HepG2 (cell line): ENCODE measurements around the gene ATG16L2. TPM values are rescaled to one million over a fixed set of nuclear protein-coding genes. Genes with fewer than 3 reads are reported as not detected.
A peak's percentile ranks its signal among the peaks of the same experiment; 100 is the strongest.

ENCODE experiments used
- FOXJ3 ChIP-seq: sonication (generic); formaldehyde crosslinking; IDR thresholded peaks from 2 replicates; pipeline ENCODE4 v1.4.0; 2020; ENCODE audit warnings: missing genetic modification reagents, mild to moderate bottlenecking, borderline replicate concordance
- HES4 ChIP-seq: sonication (generic); formaldehyde crosslinking; IDR thresholded peaks from 2 replicates; pipeline ENCODE4 v1.9.0; 2021; ENCODE audit warnings: mild to moderate bottlenecking, missing genetic modification reagents, borderline replicate concordance
- HMG20A ChIP-seq: IDR thresholded peaks from 2 replicates; pipeline ENCODE4 v1.6.1; 2016; ENCODE audit warnings: borderline replicate concordance
- MED8 ChIP-seq: sonication (generic); formaldehyde crosslinking; IDR thresholded peaks from 2 replicates; pipeline ENCODE4 v1.8.1; 2023; ENCODE audit warnings: mild to moderate bottlenecking, missing genetic modification reagents; ENCODE audit not compliant: insufficient replicate concordance
- NFYB ChIP-seq: sonication (generic); formaldehyde crosslinking; IDR thresholded peaks from 2 replicates; pipeline ENCODE4 v1.4.0; 2020; ENCODE audit warnings: missing genetic modification reagents
- PHF8 ChIP-seq: sonication (generic); formaldehyde crosslinking; IDR thresholded peaks from 2 replicates; pipeline ENCODE4 v1.5.0; 2020; ENCODE audit warnings: missing genetic modification reagents
- TAF1 ChIP-seq: sonication (generic); formaldehyde crosslinking; IDR thresholded peaks from 2 replicates; pipeline ENCODE4 v1.4.0; 2020; ENCODE audit warnings: missing genetic modification reagents
- ZNF207 ChIP-seq: fragments of 450-650 bp; IDR thresholded peaks from 2 replicates; pipeline ENCODE4 v1.6.1; 2016; ENCODE audit warnings: antibody characterized with exemption, borderline replicate concordance
- ZNF234 ChIP-seq: sonication (generic); formaldehyde crosslinking; conservative IDR thresholded peaks from 2 replicates; pipeline ENCODE4 v1.5.1; 2020; ENCODE audit warnings: mild to moderate bottlenecking, missing genetic modification reagents
- ZNF432 ChIP-seq: sonication (generic); formaldehyde crosslinking; IDR thresholded peaks from 2 replicates; pipeline ENCODE4 v1.5.0; 2020; ENCODE audit warnings: missing genetic modification reagents, mild to moderate bottlenecking, borderline replicate concordance
- ZNF747 ChIP-seq: sonication (generic); formaldehyde crosslinking; IDR thresholded peaks from 2 replicates; pipeline ENCODE4 v1.8.1; 2023; ENCODE audit warnings: missing genetic modification reagents, mild to moderate bottlenecking, borderline replicate concordance
- polyA plus RNA-seq, 8 experiments: library from polyadenylated mRNA; depleted of rRNA in 3 of 8; stranded (reverse) in 7 of 8; unstranded in 1 of 8; fragments of >200 nt; fragmentation: Illumina TruSeq in 4 of 8; extraction: Trizol in 4 of 8; gene quantifications; 2 replicates each; pipeline versions ENCODE4 v1.2.1 to v1.2.3, GENCODE V29; 2011 to 2016; ENCODE audit warnings: low read depth in 4 of 8, missing spikeins in 1 of 8, mixed read lengths in 1 of 8; ENCODE audit not compliant: insufficient read depth in 1 of 8
- total RNA-seq, 5 experiments: library from RNA; depleted of rRNA; stranded (reverse); fragments of >200 nt; fragmentation: Illumina TruSeq; extraction: Trizol; gene quantifications; 2 replicates each; pipeline ENCODE4 v1.2.3, GENCODE V29; 2016; ENCODE audit warnings: low read depth in 1 of 5
- TF ChIP-seq, protein P1 (sequence below): sonication (generic); formaldehyde crosslinking; IDR thresholded peaks from 2 replicates; pipeline ENCODE4 v1.5.1; 2020; ENCODE audit warnings: missing genetic modification reagents, mild to moderate bottlenecking, borderline replicate concordance
- TF ChIP-seq, protein P2 (sequence below): sonication (generic); formaldehyde crosslinking; IDR thresholded peaks from 2 replicates; pipeline ENCODE4 v1.8.0; 2022; ENCODE audit warnings: mild to moderate bottlenecking, missing genetic modification reagents
- TF ChIP-seq, protein P3 (sequence below): IDR thresholded peaks from 2 replicates; pipeline ENCODE4 v1.6.1; 2016; ENCODE audit warnings: low read depth, control low read depth
- TF ChIP-seq, protein P4 (sequence below): sonication (generic); formaldehyde crosslinking; IDR thresholded peaks from 2 replicates; pipeline ENCODE4 v1.4.0; 2020; ENCODE audit warnings: mild to moderate bottlenecking, missing genetic modification reagents
- TF ChIP-seq, protein P5 (sequence below): sonication (generic); formaldehyde crosslinking; IDR thresholded peaks from 2 replicates; pipeline ENCODE4 v1.8.0; 2022; ENCODE audit warnings: mild to moderate bottlenecking, missing genetic modification reagents, moderate library complexity
- TF ChIP-seq, protein P6 (sequence below): sonication (generic); formaldehyde crosslinking; IDR thresholded peaks from 2 replicates; pipeline ENCODE4 v1.5.0; 2020; ENCODE audit warnings: mild to moderate bottlenecking, missing genetic modification reagents

The ATG16L2 gene
- total and polyA plus RNA-seq, 2 of the 13 experiments (the other 11 are each of a cell fraction or from before 2014, with no cell fraction given) = 6.2 to 14.8 TPM

DNA sequence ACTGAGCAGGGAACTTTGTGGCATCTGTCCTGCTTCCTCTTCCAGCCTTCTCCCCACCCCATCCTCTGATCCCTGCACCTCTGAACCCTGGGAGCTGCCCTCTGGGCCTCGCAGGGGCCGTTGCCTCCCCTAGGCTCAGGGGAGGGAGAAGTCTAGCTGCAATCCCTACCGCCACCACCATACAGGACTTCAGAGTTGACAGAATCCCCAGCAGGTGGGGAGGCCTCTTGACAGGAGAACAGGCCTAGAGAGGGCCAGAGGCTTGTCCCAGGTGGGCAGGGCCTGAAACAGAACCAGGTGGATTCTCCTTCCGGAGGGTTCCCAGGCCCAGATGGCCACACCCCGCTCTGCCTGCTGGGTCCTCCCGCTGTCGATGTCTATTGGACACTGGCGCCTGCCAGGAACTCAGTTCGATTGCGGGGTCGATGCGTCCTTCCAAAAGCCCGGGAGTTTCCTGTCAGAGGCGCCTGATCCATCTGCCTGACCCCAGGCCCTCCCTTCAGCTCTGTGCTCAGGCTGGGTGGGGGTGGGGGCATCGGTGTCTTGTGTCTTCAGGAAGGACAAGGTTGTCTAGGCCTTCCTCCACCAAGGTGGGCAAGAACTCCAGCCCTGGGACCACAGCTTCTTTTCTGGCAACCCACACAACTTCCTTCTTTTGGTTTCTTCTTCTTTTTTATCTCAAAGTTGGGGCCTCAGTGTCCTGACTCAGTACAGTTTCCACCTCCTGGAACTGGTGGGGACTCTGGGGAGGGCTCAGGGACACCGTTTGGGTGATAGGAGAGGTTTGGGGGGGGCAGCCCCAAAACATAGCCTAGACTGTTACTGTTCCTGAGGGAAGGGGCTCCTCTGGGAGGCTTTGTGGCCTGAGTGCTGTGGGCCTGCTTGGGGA lies 26.8 kb upstream of the ATG16L2 start (continued):
- TF ChIP-seq, protein P1, sequence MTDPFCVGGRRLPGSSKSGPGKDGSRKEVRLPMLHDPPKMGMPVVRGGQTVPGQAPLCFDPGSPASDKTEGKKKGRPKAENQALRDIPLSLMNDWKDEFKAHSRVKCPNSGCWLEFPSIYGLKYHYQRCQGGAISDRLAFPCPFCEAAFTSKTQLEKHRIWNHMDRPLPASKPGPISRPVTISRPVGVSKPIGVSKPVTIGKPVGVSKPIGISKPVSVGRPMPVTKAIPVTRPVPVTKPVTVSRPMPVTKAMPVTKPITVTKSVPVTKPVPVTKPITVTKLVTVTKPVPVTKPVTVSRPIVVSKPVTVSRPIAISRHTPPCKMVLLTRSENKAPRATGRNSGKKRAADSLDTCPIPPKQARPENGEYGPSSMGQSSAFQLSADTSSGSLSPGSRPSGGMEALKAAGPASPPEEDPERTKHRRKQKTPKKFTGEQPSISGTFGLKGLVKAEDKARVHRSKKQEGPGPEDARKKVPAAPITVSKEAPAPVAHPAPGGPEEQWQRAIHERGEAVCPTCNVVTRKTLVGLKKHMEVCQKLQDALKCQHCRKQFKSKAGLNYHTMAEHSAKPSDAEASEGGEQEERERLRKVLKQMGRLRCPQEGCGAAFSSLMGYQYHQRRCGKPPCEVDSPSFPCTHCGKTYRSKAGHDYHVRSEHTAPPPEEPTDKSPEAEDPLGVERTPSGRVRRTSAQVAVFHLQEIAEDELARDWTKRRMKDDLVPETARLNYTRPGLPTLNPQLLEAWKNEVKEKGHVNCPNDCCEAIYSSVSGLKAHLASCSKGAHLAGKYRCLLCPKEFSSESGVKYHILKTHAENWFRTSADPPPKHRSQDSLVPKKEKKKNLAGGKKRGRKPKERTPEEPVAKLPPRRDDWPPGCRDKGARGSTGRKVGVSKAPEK (CRISPR knock-in tag) = no peak
- TF ChIP-seq FOXJ3 (CRISPR knock-in tag) = no peak
- TF ChIP-seq ZNF207 = no peak
- TF ChIP-seq PHF8 = peak; percentile 59
- 0 out of 2 replicates have a peak, but pooled peaks have one; percentile 27 for TF ChIP-seq HES4
- peak; percentile 78 for TF ChIP-seq NFYB
- TF ChIP-seq, protein P2, sequence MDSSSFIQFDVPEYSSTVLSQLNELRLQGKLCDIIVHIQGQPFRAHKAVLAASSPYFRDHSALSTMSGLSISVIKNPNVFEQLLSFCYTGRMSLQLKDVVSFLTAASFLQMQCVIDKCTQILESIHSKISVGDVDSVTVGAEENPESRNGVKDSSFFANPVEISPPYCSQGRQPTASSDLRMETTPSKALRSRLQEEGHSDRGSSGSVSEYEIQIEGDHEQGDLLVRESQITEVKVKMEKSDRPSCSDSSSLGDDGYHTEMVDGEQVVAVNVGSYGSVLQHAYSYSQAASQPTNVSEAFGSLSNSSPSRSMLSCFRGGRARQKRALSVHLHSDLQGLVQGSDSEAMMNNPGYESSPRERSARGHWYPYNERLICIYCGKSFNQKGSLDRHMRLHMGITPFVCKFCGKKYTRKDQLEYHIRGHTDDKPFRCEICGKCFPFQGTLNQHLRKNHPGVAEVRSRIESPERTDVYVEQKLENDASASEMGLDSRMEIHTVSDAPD (CRISPR knock-in tag) = 0 out of 2 replicates have a peak, but pooled peaks have one; percentile 8
- TF ChIP-seq ZNF234 = no peak
- TF ChIP-seq ZNF432 (CRISPR knock-in tag) = no peak
- TF ChIP-seq, protein P3, sequence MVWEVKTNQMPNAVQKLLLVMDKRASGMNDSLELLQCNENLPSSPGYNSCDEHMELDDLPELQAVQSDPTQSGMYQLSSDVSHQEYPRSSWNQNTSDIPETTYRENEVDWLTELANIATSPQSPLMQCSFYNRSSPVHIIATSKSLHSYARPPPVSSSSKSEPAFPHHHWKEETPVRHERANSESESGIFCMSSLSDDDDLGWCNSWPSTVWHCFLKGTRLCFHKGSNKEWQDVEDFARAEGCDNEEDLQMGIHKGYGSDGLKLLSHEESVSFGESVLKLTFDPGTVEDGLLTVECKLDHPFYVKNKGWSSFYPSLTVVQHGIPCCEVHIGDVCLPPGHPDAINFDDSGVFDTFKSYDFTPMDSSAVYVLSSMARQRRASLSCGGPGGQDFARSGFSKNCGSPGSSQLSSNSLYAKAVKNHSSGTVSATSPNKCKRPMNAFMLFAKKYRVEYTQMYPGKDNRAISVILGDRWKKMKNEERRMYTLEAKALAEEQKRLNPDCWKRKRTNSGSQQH (CRISPR knock-in tag) = no peak; the same call in 1 of the 2 replicates
- TF ChIP-seq ZNF747 (CRISPR knock-in tag) = no peak
- TF ChIP-seq HMG20A = no peak
- TF ChIP-seq, protein P4, sequence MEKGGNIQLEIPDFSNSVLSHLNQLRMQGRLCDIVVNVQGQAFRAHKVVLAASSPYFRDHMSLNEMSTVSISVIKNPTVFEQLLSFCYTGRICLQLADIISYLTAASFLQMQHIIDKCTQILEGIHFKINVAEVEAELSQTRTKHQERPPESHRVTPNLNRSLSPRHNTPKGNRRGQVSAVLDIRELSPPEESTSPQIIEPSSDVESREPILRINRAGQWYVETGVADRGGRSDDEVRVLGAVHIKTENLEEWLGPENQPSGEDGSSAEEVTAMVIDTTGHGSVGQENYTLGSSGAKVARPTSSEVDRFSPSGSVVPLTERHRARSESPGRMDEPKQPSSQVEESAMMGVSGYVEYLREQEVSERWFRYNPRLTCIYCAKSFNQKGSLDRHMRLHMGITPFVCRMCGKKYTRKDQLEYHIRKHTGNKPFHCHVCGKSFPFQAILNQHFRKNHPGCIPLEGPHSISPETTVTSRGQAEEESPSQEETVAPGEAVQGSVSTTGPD = no peak
- no peak for TF ChIP-seq MED8 (CRISPR knock-in tag)
- TF ChIP-seq, protein P5, sequence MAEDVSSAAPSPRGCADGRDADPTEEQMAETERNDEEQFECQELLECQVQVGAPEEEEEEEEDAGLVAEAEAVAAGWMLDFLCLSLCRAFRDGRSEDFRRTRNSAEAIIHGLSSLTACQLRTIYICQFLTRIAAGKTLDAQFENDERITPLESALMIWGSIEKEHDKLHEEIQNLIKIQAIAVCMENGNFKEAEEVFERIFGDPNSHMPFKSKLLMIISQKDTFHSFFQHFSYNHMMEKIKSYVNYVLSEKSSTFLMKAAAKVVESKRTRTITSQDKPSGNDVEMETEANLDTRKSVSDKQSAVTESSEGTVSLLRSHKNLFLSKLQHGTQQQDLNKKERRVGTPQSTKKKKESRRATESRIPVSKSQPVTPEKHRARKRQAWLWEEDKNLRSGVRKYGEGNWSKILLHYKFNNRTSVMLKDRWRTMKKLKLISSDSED (CRISPR knock-in tag) = no peak
- TF ChIP-seq, protein P6, sequence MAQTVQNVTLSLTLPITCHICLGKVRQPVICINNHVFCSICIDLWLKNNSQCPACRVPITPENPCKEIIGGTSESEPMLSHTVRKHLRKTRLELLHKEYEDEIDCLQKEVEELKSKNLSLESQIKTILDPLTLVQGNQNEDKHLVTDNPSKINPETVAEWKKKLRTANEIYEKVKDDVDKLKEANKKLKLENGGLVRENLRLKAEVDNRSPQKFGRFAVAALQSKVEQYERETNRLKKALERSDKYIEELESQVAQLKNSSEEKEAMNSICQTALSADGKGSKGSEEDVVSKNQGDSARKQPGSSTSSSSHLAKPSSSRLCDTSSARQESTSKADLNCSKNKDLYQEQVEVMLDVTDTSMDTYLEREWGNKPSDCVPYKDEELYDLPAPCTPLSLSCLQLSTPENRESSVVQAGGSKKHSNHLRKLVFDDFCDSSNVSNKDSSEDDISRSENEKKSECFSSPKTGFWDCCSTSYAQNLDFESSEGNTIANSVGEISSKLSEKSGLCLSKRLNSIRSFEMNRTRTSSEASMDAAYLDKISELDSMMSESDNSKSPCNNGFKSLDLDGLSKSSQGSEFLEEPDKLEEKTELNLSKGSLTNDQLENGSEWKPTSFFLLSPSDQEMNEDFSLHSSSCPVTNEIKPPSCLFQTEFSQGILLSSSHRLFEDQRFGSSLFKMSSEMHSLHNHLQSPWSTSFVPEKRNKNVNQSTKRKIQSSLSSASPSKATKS (CRISPR knock-in tag) = no peak
- peak; percentile 32; the same call in 1 of the 2 replicates for TF ChIP-seq TAF1
